ENCODE measurements around the gene OR51B4. TPM values are rescaled to one million over a fixed set of nuclear protein-coding genes. Genes with fewer than 3 reads are reported as not detected.

OR51B4 gene
- polyA plus RNA-seq, 1 of the 3 experiments (the other 2 are of a cell fraction): 0.07 TPM

GRCh38 chr11:5310423-5310822 is 8.7 kb upstream of the OR51B4 start:
- DNase-seq: no peak
- Histone ChIP-seq H3F3A (replicated peaks; ENCODE audit: insufficient read depth) (no peaks in the 10 kb centered on the region), H3K27me3 (ENCODE audit: insufficient read depth) (no peaks in the 10 kb centered on the region; the same call in 1 of the 2 replicates), H3K36me3 (replicated peaks in 1 of 2; ENCODE audit: control insufficient read depth in 1 of 2, insufficient read depth in 2 of 2, low read length in 1 of 2) (no peaks in the 10 kb centered on the region), H4K20me1 (ENCODE audit: insufficient read depth) (no peaks in the 10 kb centered on the region), H3K79me2 (ENCODE audit: insufficient read depth) (no peaks in the 10 kb centered on the region), H3K27ac (ENCODE audit: low read depth in 2 of 2, low read length in 1 of 2) (no peak overlapping the region), H3K4me2 (no peak overlapping the region), H3K4me1 (ENCODE audit: control insufficient read depth in 1 of 2, insufficient read depth in 2 of 2, low read depth in 1 of 2, low read length in 1 of 2) (no peaks in the 10 kb centered on the region), H3K9me2 (no peaks in the 10 kb centered on the region), H2AFZ (ENCODE audit: low read depth) (no peak overlapping the region), H3K9me3 (no peaks in the 10 kb centered on the region), H3K9ac (no peak overlapping the region), H3K4me3 (ENCODE audit: low read depth in 2 of 2, low read length in 1 of 2) (no peak overlapping the region)
- POLR2A ChIA-PET: no interaction called here
- WGBS (ENCODE audit: low lambda C conversion rate): 11% methylated on average over 1 of the region's 1 CpG
- CTCF ChIA-PET: no interaction called here
- TF ChIP-seq RCOR1 (IDR thresholded peaks at IDR 0.05; ENCODE audit: low read length): no peak
- TF ChIP-seq CTCF (IDR thresholded peaks at IDR 0.05): no peak
- TF ChIP-seq CHD2 (IDR thresholded peaks at IDR 0.05; ENCODE audit: low read length, partially characterized antibody): no peak
- TF ChIP-seq RAD21 (IDR thresholded peaks at IDR 0.05; ENCODE audit: low read length): no peak
- TF ChIP-seq, protein P1, sequence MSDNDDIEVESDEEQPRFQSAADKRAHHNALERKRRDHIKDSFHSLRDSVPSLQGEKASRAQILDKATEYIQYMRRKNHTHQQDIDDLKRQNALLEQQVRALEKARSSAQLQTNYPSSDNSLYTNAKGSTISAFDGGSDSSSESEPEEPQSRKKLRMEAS (IDR thresholded peaks at IDR 0.05; ENCODE audit: low read depth): no peak
- no peak for TF ChIP-seq GABPA (IDR thresholded peaks at IDR 0.05; ENCODE audit: low read depth)
- no peak for TF ChIP-seq FOSL2 (IDR thresholded peaks at IDR 0.05; ENCODE audit: borderline replicate concordance, low read depth)
- no peak for TF ChIP-seq NRF1 (IDR thresholded peaks at IDR 0.05; ENCODE audit: low read depth, low read length)
- no peak for TF ChIP-seq RFX5 (IDR thresholded peaks at IDR 0.05; ENCODE audit: low read length)
- TF ChIP-seq IRF3 (IDR thresholded peaks at IDR 0.05; ENCODE audit: low read depth, low read length): no peak
- no peak for TF ChIP-seq FOXJ3 (CRISPR knock-in tag; IDR thresholded peaks at IDR 0.05)
- no peak for TF ChIP-seq REST (IDR thresholded peaks at IDR 0.05; ENCODE audit: low read depth, low read length)
- TF ChIP-seq POLR2AphosphoS5 (IDR thresholded peaks at IDR 0.05; ENCODE audit: low read depth, low read length): no peak
- no peak for TF ChIP-seq MXI1 (IDR thresholded peaks at IDR 0.05; ENCODE audit: low read depth, low read length)
- TF ChIP-seq MEF2A (IDR thresholded peaks at IDR 0.05; ENCODE audit: borderline replicate concordance, low read depth): no peak
- no peak for TF ChIP-seq TCF12 (IDR thresholded peaks at IDR 0.05)
- no peak for TF ChIP-seq ZBTB33 (IDR thresholded peaks at IDR 0.05; ENCODE audit: borderline replicate concordance, low read depth)
